SW480 (cell line): ENCODE results near the gene UQCR11.

Experiments
- DNase-seq: peaks from one replicate; pipeline ENCODE4 v3.0.0-alpha.2; 2016; ENCODE audit warnings: low spot score

The UQCR11 gene

DNA sequence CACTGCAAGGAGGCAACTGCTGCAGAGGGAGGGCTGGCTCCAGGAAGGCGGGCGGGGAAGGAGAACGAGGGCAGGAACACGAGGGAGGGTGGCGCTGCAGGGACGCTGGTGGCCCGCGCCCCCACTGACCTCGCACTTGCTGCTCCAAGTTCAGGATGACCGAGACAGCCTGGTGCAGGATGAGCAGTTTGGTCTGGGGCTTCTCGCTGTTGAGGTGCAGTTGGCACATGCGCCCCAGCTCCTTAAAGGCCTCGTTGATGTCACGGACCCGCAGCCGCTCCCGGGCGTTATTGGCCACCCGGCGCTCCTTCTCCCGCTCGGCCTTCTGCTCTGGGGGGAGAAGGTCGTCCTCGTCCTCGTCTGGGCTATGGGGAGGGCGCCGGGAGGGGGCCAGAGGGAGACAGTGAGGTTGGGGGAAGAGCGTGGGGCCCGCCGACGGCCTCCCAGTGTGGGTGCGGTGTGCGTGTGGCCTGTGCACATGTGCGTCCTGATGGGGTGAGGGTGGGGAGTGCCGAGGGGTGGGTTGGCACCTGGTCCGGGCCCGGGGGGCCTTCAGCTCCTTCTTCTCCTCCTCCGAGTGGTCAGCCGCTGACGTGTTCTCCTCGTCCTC is 10.0 kb upstream of the UQCR11 start:
- no peak for DNase-seq

DNA sequence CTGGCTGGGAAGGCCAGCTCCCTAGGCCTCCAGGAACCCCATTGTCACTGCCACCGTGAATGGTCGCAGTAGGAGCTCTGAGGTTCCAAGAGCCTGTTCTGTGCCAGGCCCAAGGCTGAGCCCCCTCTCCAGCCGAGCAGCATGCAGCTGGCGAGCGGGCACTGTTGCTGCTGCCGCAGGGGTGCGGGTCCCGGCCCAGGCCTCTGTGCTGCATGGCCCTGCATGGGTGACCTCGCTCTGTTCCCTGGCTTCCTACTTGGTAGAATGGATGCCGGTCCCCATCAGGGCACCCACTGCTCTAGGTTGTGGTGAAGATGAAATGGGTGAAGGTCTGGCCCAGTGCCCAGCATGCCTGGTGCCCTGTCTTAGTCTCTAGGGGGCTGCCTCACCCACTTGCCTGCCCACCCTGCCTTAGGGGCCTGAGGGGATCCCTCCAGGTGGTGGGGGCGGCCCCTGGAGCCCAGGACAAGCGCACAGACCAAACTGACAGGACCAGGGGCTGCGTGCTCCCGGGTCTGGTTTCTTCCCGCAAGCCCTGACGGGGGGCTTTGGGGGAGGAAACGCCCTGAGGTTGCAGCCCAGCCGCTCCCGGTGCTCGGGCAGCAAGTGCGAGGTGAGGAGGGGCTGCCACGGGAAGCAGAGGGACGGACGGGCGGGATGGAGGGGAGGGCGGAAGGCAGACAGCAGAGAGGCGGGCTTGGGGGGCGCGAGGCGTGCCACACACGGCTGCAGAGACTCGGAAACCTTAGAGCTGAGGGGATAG is 8.7 kb upstream of the UQCR11 start:
- DNase-seq: no peak

DNA sequence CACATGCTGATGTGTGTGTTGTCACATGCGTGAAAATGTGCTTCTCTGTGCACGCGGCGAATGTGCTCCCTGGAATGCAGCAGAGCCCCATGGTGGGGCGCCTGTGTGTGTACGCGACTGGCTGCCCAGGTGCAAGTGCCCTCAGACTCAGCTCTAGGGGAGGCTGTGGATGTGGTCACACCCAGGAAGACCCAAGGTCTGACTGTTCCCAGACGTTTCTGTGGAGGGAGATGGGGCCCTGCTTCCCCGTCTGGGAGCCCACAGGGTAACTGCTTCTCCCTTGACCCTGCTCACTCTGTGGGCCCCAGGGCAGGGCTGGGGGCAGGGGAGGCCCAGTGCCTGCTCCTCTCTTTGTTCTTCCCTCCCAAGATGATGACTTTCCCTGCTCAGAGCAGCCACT is 7.9 kb upstream of the UQCR11 start:
- DNase-seq: no peak

DNA sequence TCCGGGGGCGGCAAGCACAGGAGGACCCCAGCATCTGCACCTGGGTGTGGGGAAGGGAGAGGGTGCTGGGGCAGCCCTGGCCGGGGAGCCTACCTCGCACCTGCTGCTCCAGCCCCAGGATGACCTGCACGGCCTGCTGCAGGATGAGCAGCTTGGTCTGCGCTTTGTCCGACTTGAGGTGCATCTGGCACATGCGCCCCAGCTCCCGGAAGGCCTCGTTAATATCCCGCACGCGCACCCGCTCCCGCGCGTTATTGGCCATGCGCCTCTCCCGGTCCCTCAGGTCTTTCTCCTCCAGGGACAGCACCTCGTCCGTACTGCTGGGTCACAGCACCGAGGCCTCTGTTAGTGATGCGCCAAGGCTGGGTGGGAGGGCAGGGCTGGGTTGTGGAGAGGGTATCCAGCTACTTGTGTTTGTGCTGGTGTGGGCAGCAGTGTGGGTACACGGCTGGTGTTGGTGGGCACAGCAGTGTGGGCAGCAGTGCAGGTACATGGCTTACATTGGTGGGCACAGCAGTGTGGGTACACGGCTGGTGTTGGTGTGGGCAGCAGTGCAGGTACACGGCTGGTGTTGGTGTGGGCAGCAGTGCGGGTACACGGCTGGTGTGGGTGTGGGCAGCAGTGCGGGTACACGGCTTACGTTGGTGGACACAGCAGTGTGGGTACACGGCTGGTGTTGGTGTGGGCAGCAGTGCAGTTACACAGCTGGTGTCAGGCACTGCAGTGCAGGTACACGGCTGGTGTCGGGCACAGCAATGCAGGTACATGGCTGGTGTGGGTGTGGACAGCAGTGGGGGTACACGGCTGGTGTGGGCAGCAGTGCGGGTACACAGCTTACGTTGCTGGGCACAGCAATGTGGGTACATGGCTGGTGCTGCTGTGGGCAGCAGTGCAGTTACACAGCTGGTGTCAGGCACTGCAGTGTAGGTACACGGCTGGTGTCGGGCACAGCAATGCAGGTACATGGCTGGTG is 7.1 kb upstream of the UQCR11 start:
- no peak for DNase-seq

- no peak for DNase-seq
Observed at GRCh38 chr19:1611353-1611752, 6.1 kb upstream of the UQCR11 start.

DNA sequence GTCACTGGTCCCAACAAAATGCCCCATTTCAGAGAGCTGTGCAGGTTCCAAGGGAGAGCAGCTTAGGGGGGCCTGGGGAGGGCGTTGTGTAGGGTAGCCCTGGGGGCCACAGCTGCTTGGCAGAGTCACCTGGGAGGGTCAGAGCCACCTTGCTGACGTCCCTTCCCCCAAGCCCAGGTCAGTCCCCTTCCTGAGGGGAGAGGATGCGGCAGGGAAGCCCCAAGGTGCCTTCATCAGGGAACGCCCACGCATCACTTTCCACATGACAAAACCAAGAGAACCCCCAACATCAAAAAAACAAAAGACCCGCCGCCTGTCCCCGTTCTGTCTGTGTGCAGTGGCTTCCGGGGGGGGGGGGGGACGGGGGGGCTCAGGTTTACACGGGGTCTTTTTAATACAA is 5.3 kb upstream of the UQCR11 start:
- DNase-seq: no peak

GRCh38 chr19:1609680-1610474 is 4.6 kb upstream of the UQCR11 start:
- no peak for DNase-seq

DNA sequence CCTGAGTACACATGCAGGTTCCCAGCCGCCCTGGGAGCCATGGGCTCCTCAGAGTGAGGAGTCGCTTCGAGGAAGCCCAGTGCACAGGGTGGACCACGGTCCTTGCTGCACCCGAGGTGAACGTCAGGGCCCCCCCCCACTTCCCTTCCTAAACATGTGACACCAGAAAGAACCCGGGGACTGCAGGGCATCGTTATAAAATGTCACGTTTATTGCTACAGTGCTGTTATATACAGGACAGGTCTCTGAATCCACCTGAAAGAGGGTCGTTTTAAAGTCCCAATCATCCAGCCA is 3.8 kb upstream of the UQCR11 start:
- no peak for DNase-seq

DNA sequence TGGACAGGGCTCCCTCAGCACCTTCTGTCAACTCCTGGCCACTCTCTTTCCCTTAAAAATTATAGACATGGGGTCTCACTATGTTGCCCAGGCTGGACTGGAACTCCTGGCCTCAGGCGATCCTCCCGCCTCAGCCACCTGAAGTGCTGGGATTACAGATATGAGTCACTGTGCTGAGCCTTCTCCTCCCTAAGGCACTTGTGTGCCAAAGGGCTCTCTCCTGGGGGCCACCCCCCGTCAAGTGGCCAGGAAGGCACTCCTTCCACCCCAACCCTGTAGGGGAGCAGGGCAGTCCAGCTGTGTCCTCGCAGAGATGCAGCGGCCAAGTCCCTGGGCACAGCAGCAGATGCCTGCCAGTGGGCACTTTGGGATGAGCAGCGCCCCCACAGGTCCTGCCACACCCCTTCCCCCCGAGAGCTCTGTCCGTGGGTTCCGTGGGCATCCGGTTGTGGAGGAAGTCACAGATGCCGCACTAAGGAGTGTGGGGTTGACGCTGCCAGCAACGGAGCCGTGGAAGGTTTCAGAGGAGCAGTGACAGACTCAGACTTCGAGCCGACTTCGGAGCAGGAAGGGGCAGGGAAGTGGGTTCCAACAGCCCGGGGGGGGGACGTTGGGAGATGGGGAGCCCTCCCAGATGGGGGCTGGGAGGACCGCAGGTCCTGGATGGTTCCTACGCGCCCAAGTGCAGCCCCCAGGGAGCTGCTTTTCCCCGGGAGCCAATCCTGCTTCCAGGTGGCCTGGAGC is 3.3 kb upstream of the UQCR11 start:
- no peak for DNase-seq

- DNase-seq: no peak
Observed at GRCh38 chr19:1606138-1606651, 933 bp upstream of the UQCR11 start.

DNA sequence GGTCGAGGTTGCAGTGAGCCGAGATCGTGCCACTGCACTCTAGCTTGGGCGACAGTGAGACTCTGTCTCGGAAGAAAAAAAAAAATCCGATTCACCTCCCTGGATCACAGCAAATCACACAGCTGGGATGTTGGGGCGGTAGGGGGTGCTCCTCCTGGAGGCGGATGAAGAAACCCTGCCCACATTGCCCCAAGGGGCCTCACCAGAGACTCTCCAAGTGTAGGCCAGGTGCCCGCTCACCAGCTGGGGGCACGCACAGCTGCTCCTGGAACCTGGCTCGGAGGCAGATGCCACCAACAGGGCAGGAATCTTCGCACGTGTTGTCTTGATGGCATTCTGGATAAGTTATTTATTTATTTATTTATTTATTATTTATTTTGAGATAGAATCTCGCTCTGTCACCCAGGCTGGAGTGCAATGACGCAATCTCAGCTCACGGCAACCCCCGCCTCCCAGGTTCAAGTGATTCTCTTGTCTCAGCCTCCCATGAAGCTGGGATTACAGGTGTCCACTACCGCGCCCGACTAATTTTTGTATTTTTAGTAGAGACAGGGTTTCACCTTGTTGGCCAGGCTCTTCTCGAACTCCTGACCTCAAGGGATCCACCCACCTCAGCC is 3.1 kb downstream of the UQCR11 start:
- DNase-seq: no peak

GRCh38 chr19:1601613-1602064 is 3.6 kb downstream of the UQCR11 start:
- no peak for DNase-seq

- no peak for DNase-seq
Observed at GRCh38 chr19:1599460-1599846, 5.8 kb downstream of the UQCR11 start.

- DNase-seq: no peak
Observed at GRCh38 chr19:1598777-1599459, 6.3 kb downstream of the UQCR11 start.

GRCh38 chr19:1593501-1593772 is 11.8 kb downstream of the UQCR11 start:
- no peak for DNase-seq

- peak; percentile 83 for DNase-seq
Observed at GRCh38 chr19:1592755-1593500, 12.3 kb downstream of the UQCR11 start, which contains the start of gene MBD3. MBD3 (minus strand) TSS chr19:1592865; CDS start chr19:1592631, 234 bp downstream.

GRCh38 chr19:1592024-1592754 is 13.1 kb downstream of the UQCR11 start:
- DNase-seq: peak; percentile 68

GRCh38 chr19:1591421-1592023 is 13.7 kb downstream of the UQCR11 start:
- DNase-seq: no peak
